Measurements from ENCODE around the gene CARD9. TPM values are rescaled to one million over a fixed set of nuclear protein-coding genes. Genes with fewer than 3 reads are reported as not detected.

CARD9 gene
- total RNA-seq, 5 donors from 2014 or later (not counting 1 experiment from before 2014, with no cell fraction given) = 0.43 to 1.4 (median 0.76) TPM

DNA sequence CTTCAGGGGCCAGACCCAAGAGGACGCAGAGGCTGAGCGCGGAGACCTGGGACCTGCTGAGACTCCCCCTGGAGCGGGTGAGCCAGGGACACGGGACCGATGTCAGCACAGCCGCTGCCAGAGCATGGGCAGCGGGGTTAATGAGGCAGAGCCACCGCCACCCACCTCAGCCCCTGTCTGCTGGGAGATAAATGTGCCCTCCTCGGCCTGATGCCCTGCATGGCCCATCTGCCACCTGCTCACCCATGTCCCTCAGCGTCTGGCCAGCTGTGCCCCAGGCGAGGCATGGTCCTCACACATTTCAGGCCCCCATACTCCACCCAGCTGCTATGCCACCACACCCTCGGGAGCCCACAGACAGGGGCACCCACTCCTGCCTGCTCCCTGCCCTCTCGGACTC, 24.8 kb downstream of the CARD9 start:
- Histone ChIP-seq H3K4me3 (ENCODE audit: control insufficient read depth in 1 of 2, extremely low read depth in 1 of 2, low read length in 1 of 2) (no peak overlapping the region), H3K36me3 (ENCODE audit: control insufficient read depth in 2 of 2, extremely low read depth in 1 of 2, insufficient read depth in 1 of 2, low read length in 1 of 2) (no peaks in the 10 kb centered on the region), H3K9me3 (no peaks in the 10 kb centered on the region), H3K4me1 (ENCODE audit: control insufficient read depth in 1 of 2, extremely low read depth in 1 of 2, insufficient read depth in 2 of 2, low read length in 2 of 2) (no peaks in the 10 kb centered on the region), H3K27ac (ENCODE audit: low read length) (no peak overlapping the region), H3K27me3 (replicated peaks in 1 of 2; ENCODE audit: control insufficient read depth in 2 of 2, extremely low read depth in 1 of 2, insufficient read depth in 2 of 2, low read length in 1 of 2) (no peaks in the 10 kb centered on the region)
- ChIA-PET POLR2A (no interaction called here), CTCF (no interaction called here)
- ATAC-seq (replicated peaks in 1 of 4) (no peak), DNase-seq (no peak)
- no peaks in the 10 kb centered on the region for H3K4me1 Mint-ChIP-seq
- H3K36me3 Mint-ChIP-seq = no peaks in the 10 kb centered on the region
- H3K27me3 Mint-ChIP-seq = no peaks in the 10 kb centered on the region
- 85% methylated on average over 14 of the region's 14 CpGs for WGBS (ENCODE audit: insufficient coverage)
- H3K4me3 Mint-ChIP-seq = no peak overlapping the region
- H3K27ac Mint-ChIP-seq = no peak overlapping the region
- no peaks in the 10 kb centered on the region for H3K9me3 Mint-ChIP-seq

DNA sequence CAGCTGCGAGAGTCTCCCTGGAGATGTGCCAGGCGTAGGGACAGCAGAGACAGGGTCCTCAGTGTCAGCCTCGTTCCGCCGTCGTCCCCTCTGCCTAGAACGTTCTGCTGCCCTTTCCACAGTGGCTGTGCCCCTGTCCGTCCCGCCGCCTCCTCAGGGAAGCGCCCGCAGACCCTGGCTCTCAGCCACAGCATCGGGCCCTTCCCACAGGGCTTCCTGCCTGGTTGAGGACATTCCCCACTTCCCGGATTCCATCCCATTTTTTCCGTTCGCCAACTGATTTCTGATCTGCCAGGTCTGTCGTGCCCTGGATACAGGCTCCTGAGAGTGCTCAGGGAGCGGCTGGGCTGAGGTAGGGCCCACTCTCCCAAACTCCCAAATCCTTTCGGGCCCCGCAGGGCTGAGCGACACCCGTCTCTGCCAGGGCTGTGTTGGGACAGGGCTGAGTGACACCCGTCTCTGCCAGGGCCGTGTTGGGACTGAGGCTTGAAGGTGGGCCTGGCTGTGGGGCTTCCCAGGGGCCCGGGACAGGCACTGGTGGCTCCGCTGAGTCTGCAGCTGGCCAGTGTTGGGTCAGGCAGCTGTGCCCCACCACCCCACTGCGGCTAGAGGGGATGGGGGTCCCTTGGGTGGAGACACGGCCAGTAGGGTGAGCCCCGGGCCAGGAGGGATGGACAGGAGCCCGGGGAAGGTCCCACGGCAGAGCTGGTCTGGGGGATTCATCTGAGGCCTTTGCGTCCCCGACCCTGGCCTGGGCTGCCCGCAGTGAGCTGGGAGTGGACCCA, 25.8 kb downstream of the CARD9 start:
- H3K27ac Mint-ChIP-seq = no peak overlapping the region
- 86% methylated on average over 28 of the region's 34 CpGs for WGBS (ENCODE audit: insufficient coverage)
- ChIA-PET POLR2A (no interaction called here), CTCF (no interaction called here)
- no peaks in the 10 kb centered on the region for H3K9me3 Mint-ChIP-seq
- peaks cover 0 to 2% (median 0%) of the 10 kb centered on the region in 3 donors for H3K4me1 Mint-ChIP-seq
- peaks cover 0 to 6% of the 10 kb centered on the region in 2 experiments for H3K4me1 ChIP-seq (ENCODE audit: control insufficient read depth in 1 of 2, extremely low read depth in 1 of 2, insufficient read depth in 2 of 2, low read length in 2 of 2)
- H3K27ac ChIP-seq (ENCODE audit: low read length) = no peak overlapping the region
- H3K27me3 Mint-ChIP-seq = no peaks in the 10 kb centered on the region
- no peak for DNase-seq
- no peaks in the 10 kb centered on the region for H3K36me3 Mint-ChIP-seq
- no peaks in the 10 kb centered on the region for H3K9me3 ChIP-seq
- H3K4me3 ChIP-seq (ENCODE audit: control insufficient read depth in 1 of 2, extremely low read depth in 1 of 2, low read length in 1 of 2) = no peak overlapping the region
- no peak for ATAC-seq (replicated peaks in 1 of 4)
- H3K36me3 ChIP-seq (ENCODE audit: control insufficient read depth in 2 of 2, extremely low read depth in 1 of 2, insufficient read depth in 1 of 2, low read length in 1 of 2) = no peaks in the 10 kb centered on the region
- H3K4me3 Mint-ChIP-seq = no peak overlapping the region
- H3K27me3 ChIP-seq (replicated peaks in 1 of 2; ENCODE audit: control insufficient read depth in 2 of 2, extremely low read depth in 1 of 2, insufficient read depth in 2 of 2, low read length in 1 of 2) = no peaks in the 10 kb centered on the region

- no peak for ATAC-seq (replicated peaks in 1 of 4)
- peaks cover 0 to 2% (median 0%) of the 10 kb centered on the region in 3 donors for H3K4me1 Mint-ChIP-seq
- H3K36me3 Mint-ChIP-seq = no peaks in the 10 kb centered on the region
Observed at GRCh38 chr9:136346927-136347465, 26.5 kb downstream of the CARD9 start.

GRCh38 chr9:136346157-136346481, 27.4 kb downstream of the CARD9 start:
- no peaks in the 10 kb centered on the region for H3K27me3 ChIP-seq (replicated peaks in 1 of 2; ENCODE audit: control insufficient read depth in 2 of 2, extremely low read depth in 1 of 2, insufficient read depth in 2 of 2, low read length in 1 of 2)
- Mint-ChIP-seq H3K9me3 (no peaks in the 10 kb centered on the region), H3K36me3 (no peaks in the 10 kb centered on the region), H3K4me3 (no peak overlapping the region), H3K4me1 (peaks cover 0 to 2% (median 0%) of the 10 kb centered on the region in 3 donors), H3K27ac (no peak overlapping the region), H3K27me3 (no peaks in the 10 kb centered on the region)
- ChIA-PET CTCF (no interaction called here), POLR2A (interaction anchor here in 1 of 2 donors (0.5 kb wide), 1 partner anchor 537 kb away, joined by 3 read pairs; no protein-coding TSS in a partner anchor)
- H3K36me3 ChIP-seq (ENCODE audit: control insufficient read depth in 2 of 2, extremely low read depth in 1 of 2, insufficient read depth in 1 of 2, low read length in 1 of 2) = no peaks in the 10 kb centered on the region
- 82% methylated on average over 9 of the region's 10 CpGs for WGBS (ENCODE audit: insufficient coverage)
- DNase-seq = no peak
- ATAC-seq (replicated peaks in 1 of 4) = no peak
- H3K4me1 ChIP-seq (ENCODE audit: control insufficient read depth in 1 of 2, extremely low read depth in 1 of 2, insufficient read depth in 2 of 2, low read length in 2 of 2) = peaks cover 0 to 7% of the 10 kb centered on the region in 2 experiments
- no peak overlapping the region for H3K27ac ChIP-seq (ENCODE audit: low read length)
- H3K9me3 ChIP-seq = no peaks in the 10 kb centered on the region
- no peak overlapping the region for H3K4me3 ChIP-seq (ENCODE audit: control insufficient read depth in 1 of 2, extremely low read depth in 1 of 2, low read length in 1 of 2)

More at GRCh38 chr9:136346927-136347465, 26.5 kb downstream of the CARD9 start:
- H3K27ac ChIP-seq (ENCODE audit: low read length) = no peak overlapping the region
- no peaks in the 10 kb centered on the region for H3K9me3 Mint-ChIP-seq
- H3K4me3 ChIP-seq (ENCODE audit: control insufficient read depth in 1 of 2, extremely low read depth in 1 of 2, low read length in 1 of 2) = no peak overlapping the region
- 93% methylated on average over 16 of the region's 20 CpGs for WGBS (ENCODE audit: insufficient coverage)
- ChIA-PET CTCF (no interaction called here), POLR2A (no interaction called here)
- peaks cover 0 to 7% of the 10 kb centered on the region in 2 experiments for H3K4me1 ChIP-seq (ENCODE audit: control insufficient read depth in 1 of 2, extremely low read depth in 1 of 2, insufficient read depth in 2 of 2, low read length in 2 of 2)
- H3K4me3 Mint-ChIP-seq = no peak overlapping the region
- no peaks in the 10 kb centered on the region for H3K27me3 Mint-ChIP-seq
- no peaks in the 10 kb centered on the region for H3K27me3 ChIP-seq (replicated peaks in 1 of 2; ENCODE audit: control insufficient read depth in 2 of 2, extremely low read depth in 1 of 2, insufficient read depth in 2 of 2, low read length in 1 of 2)
- no peak overlapping the region for H3K27ac Mint-ChIP-seq
- no peak for DNase-seq
- H3K9me3 ChIP-seq = no peaks in the 10 kb centered on the region
- H3K36me3 ChIP-seq (ENCODE audit: control insufficient read depth in 2 of 2, extremely low read depth in 1 of 2, insufficient read depth in 1 of 2, low read length in 1 of 2) = no peaks in the 10 kb centered on the region

- no peaks in the 10 kb centered on the region for H3K9me3 Mint-ChIP-seq
- H3K4me1 Mint-ChIP-seq = peaks cover 0 to 2% (median 0%) of the 10 kb centered on the region in 3 donors
- H3K36me3 ChIP-seq (ENCODE audit: control insufficient read depth in 2 of 2, extremely low read depth in 1 of 2, insufficient read depth in 1 of 2, low read length in 1 of 2) = no peaks in the 10 kb centered on the region
- H3K27ac Mint-ChIP-seq = no peak overlapping the region
- no peaks in the 10 kb centered on the region for H3K36me3 Mint-ChIP-seq
- ATAC-seq (replicated peaks in 1 of 4) (no peak), DNase-seq (no peak)
- H3K4me3 Mint-ChIP-seq = no peak overlapping the region
- ChIA-PET CTCF (no interaction called here), POLR2A (interaction anchor here in 1 of 2 donors (0.5 kb wide), 1 partner anchor 538 kb away, joined by 3 read pairs; no protein-coding TSS in a partner anchor)
- H3K4me1 ChIP-seq (ENCODE audit: control insufficient read depth in 1 of 2, extremely low read depth in 1 of 2, insufficient read depth in 2 of 2, low read length in 2 of 2) = peaks cover 0 to 7% of the 10 kb centered on the region in 2 experiments
- no peak overlapping the region for H3K27ac ChIP-seq (ENCODE audit: low read length)
- WGBS (ENCODE audit: insufficient coverage) = 85% methylated on average over 40 of the region's 43 CpGs
- H3K27me3 ChIP-seq (replicated peaks in 1 of 2; ENCODE audit: control insufficient read depth in 2 of 2, extremely low read depth in 1 of 2, insufficient read depth in 2 of 2, low read length in 1 of 2) = no peaks in the 10 kb centered on the region
- no peaks in the 10 kb centered on the region for H3K27me3 Mint-ChIP-seq
- H3K9me3 ChIP-seq = no peaks in the 10 kb centered on the region
- no peak overlapping the region for H3K4me3 ChIP-seq (ENCODE audit: control insufficient read depth in 1 of 2, extremely low read depth in 1 of 2, low read length in 1 of 2)
Observed at GRCh38 chr9:136345281-136346156, 27.9 kb downstream of the CARD9 start.

- Histone ChIP-seq H3K4me1 (ENCODE audit: control insufficient read depth in 1 of 2, extremely low read depth in 1 of 2, insufficient read depth in 2 of 2, low read length in 2 of 2) (peaks cover 0 to 7% of the 10 kb centered on the region in 2 experiments), H3K27me3 (replicated peaks in 1 of 2; ENCODE audit: control insufficient read depth in 2 of 2, extremely low read depth in 1 of 2, insufficient read depth in 2 of 2, low read length in 1 of 2) (no peaks in the 10 kb centered on the region), H3K9me3 (no peaks in the 10 kb centered on the region), H3K36me3 (ENCODE audit: control insufficient read depth in 2 of 2, extremely low read depth in 1 of 2, insufficient read depth in 1 of 2, low read length in 1 of 2) (no peaks in the 10 kb centered on the region), H3K27ac (ENCODE audit: low read length) (no peak overlapping the region), H3K4me3 (ENCODE audit: control insufficient read depth in 1 of 2, extremely low read depth in 1 of 2, low read length in 1 of 2) (no peak overlapping the region)
- Mint-ChIP-seq H3K27me3 (no peaks in the 10 kb centered on the region), H3K36me3 (no peaks in the 10 kb centered on the region), H3K9me3 (no peaks in the 10 kb centered on the region), H3K4me1 (peaks cover 0 to 2% (median 0%) of the 10 kb centered on the region in 3 donors), H3K27ac (no peak overlapping the region), H3K4me3 (no peak overlapping the region)
- 80% methylated on average over 16 of the region's 21 CpGs for WGBS (ENCODE audit: insufficient coverage)
- ChIA-PET POLR2A (no interaction called here), CTCF (no interaction called here)
- DNase-seq (no peak), ATAC-seq (replicated peaks in 1 of 4) (no peak)
Observed at GRCh38 chr9:136344544-136345280, 28.8 kb downstream of the CARD9 start.
